ENCODE measurements around the gene ZNF248. TPM values are rescaled to one million over a fixed set of nuclear protein-coding genes. Genes with fewer than 3 reads are reported as not detected.
A peak's percentile ranks its signal among the peaks of the same experiment; 100 is the strongest.
"Not testable (repeated sequence)": the region's sequence is repeated elsewhere in the genome, so short reads cannot be mapped to it uniquely, and the experiment has no call there.

ZNF248 gene
- total RNA-seq (2014; rRNA removed; shearing (Covaris generic)), result 2.1 and 5.5 TPM in 2 replicates
- polyA plus RNA-seq (2015; cell fraction: cytosol; rRNA removed), result 4.2 and 4.4 TPM in 2 replicates
- 17.9 and 19.7 TPM in 2 replicates for polyA plus RNA-seq (2015; cell fraction: nucleus; rRNA removed)

- DNase-seq (ENCODE audit: low read depth), result peak; percentile 92
These were observed at the start of gene ZNF248 for GRCh38 chr10:37857287-37858211. TSS of gene ZNF248 (minus strand) at chr10:37857610. CDS start at chr10:37856310, 1,300 bp downstream.

DNA sequence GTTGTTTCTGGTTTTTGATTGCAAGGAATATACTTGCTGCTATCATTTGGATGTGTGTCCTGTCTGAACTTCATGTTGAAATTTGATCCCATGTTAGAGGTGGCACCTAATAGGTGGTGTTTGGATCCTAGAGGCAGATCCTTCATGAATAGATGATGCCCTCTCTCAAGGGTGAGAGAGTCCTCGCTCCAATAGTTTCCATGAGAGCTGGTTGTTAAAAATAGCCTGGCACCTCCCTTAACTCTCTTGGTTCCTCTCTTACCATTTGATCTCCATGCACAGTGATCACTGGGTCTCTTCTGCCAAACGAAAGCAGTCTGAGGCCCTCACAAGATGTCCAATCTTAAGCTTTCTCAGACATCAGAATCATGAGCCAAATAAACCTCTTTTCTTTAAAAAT is 49.0 kb upstream of the ZNF248 start:
- DNase-seq (ENCODE audit: low read depth), result no peak

DNA sequence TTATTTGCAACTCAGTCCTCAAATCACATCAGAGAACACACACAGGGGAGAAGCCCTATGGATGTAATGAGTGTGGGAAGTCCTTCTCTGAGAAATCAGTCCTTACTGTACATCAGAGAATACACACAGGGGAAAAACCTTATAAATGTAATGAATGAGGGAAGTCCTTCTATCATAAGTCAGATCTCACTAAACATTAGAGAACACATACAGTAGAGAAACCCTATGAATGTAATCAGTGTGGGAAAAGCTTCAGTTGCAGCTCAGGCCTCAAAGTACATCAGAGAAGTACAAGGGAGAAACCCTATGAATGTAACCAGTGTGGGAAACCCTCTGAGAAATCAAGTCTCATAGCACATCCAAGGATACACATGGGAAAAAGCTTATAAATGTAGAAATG is 39.0 kb upstream of the ZNF248 start:
- DNase-seq (ENCODE audit: low read depth), result no peak

- DNase-seq (ENCODE audit: low read depth), result no peak
These were observed 38.3 kb upstream of the ZNF248 start for GRCh38 chr10:37895674-37896073.

DNA sequence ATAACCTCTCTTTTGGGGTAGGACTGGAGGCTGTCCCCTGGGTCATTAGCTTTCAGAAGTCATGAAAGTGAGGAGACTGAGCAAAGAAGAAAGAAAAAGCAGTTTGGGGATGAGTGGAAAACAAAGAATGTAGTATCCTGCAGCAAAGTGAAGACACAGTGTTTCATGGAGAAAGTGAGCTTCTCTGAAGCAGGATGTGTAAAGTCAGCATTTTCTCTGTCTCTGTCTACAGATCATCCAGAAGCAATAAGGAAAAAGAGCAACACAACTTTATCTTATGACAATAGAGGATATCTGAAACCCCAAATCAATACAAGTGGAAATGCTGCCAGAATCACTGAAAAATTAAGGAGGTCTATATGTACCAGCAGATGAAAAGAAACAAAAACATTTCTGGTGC is 28.4 kb upstream of the ZNF248 start:
- no peak for DNase-seq (ENCODE audit: low read depth)

DNA sequence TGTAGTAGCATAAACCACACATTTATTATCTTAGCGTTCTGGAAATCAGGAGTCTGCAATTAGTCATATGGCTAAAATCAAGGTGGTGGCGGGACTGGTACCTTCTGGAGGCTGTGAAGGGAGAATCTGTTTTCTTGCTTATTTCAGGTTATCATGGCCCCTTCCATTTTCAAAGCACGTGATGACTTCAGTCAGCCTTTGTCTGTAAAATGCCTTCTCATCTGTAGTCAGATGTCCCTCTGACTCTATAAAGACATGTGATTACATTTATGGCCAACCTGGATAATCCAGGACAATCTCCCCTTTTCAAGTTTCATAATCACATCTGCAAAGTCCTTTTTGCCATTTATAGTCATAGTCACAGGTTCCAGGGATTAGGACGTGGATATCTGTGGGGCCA is 15.5 kb upstream of the ZNF248 start:
- no peak for DNase-seq (ENCODE audit: low read depth)

DNA sequence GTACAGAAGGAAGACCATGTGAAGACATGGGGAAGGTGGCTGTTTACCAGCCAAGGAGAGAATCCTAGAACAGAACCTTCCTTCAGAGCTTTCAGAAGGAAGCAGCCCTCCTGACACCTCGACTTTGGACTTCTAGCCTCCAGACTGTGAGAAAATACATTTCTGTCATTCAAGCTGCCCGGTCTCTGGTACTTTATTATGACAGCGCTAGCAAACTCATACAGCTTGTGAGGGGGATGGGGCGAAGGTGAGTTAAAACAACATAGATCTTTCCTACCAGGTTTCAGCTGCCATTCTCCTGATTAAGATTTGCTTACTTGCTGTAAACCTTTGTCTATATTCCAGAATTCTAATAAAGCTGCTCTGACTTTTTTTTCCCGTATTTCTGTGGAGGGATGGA is 14.9 kb upstream of the ZNF248 start:
- no peak for DNase-seq (ENCODE audit: low read depth)

DNA sequence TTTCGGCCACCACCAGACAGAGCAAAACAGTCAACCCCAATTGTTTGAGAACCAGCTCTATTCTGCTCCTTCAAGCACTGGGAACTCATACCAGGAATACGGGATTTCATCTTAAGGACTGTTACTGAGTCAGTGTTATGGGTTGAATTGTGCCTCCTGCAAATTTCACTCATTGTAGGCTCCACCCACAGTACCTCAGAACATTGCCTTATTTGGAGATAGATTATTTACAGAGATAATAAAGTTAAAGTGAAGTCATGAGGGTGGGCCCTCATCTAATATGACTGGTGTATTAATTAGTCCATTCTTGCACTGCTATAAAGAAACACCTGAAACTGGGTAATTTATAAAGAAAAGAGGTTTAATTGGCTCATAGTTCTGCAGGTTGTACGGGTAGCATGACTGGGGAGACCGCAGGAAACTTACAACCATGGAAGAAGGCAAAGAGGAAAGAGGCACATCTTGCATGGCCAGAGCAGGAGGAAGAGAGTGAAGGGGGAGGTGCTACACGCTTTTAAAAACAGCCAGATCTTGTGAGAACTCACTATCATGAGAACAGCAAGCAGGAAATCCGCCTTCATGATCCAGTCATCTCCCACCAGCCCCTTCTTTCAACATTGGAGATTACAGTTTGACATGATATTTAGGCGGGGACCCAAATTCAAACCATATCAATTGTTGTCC is 14.3 kb upstream of the ZNF248 start:
- DNase-seq (ENCODE audit: low read depth), result no peak

GRCh38 chr10:37871143-37871542 is 13.7 kb upstream of the ZNF248 start:
- DNase-seq (ENCODE audit: low read depth), result no peak

DNA sequence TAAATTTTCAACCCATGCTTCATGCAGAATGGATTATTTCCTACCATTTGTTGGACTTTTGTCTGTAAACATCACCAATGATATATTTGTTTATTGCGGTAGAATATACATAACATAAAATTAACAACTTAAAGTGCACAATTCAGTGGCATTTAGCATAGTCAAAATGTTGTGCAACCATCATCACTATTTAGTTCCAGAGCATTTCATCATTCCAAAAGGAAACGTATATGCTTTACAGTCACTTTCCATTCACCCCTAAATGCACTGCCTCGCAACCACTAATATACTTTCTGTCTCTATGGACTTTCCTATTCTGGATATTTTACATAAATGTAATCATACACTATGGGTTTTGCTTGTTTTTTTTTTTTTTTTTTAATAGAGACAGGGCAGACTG is 11.4 kb upstream of the ZNF248 start:
- no peak for DNase-seq (ENCODE audit: low read depth)

DNA sequence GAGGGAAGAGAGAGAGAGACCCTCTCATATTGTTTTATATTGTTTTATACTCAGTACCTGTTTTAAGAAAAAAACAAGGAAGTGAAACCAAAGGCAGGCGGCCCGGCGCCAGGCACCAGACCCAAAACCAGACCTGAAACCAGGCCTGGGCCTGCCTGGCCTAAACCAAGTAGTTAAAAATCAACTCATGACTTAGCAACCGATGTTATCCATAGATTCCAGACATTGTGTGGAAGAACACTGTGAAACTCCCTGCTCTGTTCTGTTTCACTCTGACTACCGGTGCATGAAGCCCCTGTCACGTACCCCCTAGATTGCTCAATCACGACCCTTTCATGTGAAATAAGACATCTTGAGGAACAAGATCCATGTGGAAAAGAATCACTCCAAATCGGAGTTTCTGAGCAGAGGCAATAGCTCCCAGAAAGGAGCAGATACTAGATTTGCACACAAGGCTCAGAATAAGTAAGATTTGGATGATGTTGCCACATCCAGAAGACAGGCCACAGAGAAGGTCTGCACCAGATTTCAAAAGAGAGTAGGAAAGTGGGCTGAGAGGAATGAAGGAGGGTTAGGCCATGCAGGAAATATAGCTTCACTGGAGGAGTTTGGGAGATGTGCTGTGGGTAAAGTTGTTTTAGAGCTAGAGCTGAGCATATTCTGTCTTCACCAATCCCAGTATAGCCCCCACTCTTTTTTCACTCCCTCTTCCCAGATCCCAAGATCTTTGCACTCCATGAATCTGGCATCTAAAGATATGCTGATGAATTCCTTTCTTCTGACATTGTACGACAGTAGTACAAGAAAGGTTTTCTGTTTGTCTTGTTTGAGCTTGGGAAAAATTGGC is 8.8 kb upstream of the ZNF248 start:
- DNase-seq (ENCODE audit: low read depth), result no peak

GRCh38 chr10:37865264-37865663 is 7.9 kb upstream of the ZNF248 start:
- no peak for DNase-seq (ENCODE audit: low read depth)

DNA sequence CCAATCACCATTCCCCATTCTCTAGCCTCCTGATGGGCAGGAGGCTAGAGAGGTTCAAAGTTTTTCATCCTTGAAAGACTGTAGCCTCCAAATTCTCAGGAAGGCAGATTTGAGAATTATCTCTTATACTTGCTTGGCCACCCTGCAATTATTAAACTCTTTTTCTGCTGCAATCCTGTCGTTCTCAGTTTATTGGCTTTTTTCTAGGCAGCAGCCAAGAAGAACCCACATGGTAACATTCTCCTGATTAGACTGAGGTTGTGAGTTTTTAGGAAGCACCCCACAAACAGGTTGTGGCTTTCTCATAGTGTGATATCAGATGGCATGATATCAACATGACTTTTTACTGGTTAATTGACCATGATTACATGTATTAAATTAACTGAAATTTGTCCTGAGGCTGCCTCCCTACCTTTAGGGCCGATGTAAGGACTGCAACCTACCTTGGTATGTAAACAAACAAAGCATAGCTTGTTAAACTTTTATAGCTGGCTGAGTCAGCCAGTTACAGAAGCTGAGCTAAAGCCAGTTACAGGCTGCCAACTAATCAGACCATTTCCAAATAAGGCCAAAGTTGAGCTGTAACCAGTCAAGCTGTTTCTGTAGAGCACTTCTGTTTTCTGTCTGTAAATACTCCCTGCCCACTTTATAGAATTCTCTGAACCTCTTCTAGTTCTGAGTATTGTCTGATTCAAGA is 3.2 kb upstream of the ZNF248 start:
- peak; percentile 49 for DNase-seq (ENCODE audit: low read depth)

GRCh38 chr10:37859270-37859669 is 1.9 kb upstream of the ZNF248 start:
- not testable (repeated sequence) for DNase-seq (ENCODE audit: low read depth)

- no peak for DNase-seq (ENCODE audit: low read depth)
These were observed 526 bp downstream of the ZNF248 start for GRCh38 chr10:37856881-37857286.

GRCh38 chr10:37855636-37856035 is 1.8 kb downstream of the ZNF248 start:
- no peak for DNase-seq (ENCODE audit: low read depth)

GRCh38 chr10:37854626-37855025 is 2.8 kb downstream of the ZNF248 start:
- DNase-seq (ENCODE audit: low read depth), result no peak

- DNase-seq (ENCODE audit: low read depth), result no peak
These were observed 12.8 kb downstream of the ZNF248 start for GRCh38 chr10:37844644-37845043.

- no peak for DNase-seq (ENCODE audit: low read depth)
These were observed 18.2 kb downstream of the ZNF248 start for GRCh38 chr10:37839243-37839642.

GRCh38 chr10:37831495-37832333 is 25.7 kb downstream of the ZNF248 start:
- no peak for DNase-seq (ENCODE audit: low read depth)

All from HT1080 (cell line).